Measurements from ENCODE around the gene ACYP2.
A peak's percentile ranks its signal among the peaks of the same experiment; 100 is the strongest.

Gene ACYP2

DNA sequence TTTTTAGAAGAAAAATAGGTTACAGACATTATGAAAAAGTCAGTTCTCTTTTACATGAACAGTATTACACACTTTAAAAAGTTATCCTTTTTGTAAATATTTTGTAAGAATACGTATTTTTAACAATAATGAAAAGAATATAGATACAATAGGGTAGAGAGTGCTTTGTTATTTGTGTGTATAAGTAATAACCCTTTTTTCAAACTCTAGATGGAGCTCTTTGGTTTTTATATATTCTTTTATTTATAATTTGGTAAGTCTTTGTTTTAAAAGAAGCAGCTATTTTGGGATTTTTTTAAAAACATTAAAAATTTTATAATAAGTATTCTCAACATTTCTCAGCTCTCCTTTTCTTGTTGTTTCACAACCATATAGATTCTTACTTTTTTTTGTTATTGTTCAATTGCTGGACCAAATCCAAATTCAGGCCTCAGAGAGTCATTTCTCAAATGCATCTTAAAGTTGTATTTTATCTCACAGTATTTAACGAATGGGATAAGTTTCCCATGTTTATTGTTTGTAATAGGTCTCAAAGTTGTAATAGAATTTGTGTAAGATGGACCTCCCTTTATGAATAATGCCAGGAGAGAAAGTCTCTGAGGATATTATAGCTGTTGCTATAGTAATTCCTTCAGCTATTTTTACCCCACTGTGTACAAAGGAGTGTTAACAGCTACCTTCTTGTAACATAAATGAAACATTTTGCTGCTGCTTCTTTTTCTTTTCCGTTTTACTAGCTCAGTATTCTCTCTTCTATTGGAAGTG is 46.4 kb downstream of the ACYP2 start:
- Mint-ChIP-seq H3K36me3 (ENCODE audit: low read depth) (no peaks in the 10 kb centered on the region), H3K9me3 (no peaks in the 10 kb centered on the region), H3K4me1 (peaks cover 8% of the 10 kb centered on the region), H3K27ac (peak overlapping the region; percentile 25 to 63 (median 27)), H3K4me3 (no peak overlapping the region), H3K27me3 (ENCODE audit: low read depth) (no peaks in the 10 kb centered on the region)
- TF ChIP-seq, protein P1, sequence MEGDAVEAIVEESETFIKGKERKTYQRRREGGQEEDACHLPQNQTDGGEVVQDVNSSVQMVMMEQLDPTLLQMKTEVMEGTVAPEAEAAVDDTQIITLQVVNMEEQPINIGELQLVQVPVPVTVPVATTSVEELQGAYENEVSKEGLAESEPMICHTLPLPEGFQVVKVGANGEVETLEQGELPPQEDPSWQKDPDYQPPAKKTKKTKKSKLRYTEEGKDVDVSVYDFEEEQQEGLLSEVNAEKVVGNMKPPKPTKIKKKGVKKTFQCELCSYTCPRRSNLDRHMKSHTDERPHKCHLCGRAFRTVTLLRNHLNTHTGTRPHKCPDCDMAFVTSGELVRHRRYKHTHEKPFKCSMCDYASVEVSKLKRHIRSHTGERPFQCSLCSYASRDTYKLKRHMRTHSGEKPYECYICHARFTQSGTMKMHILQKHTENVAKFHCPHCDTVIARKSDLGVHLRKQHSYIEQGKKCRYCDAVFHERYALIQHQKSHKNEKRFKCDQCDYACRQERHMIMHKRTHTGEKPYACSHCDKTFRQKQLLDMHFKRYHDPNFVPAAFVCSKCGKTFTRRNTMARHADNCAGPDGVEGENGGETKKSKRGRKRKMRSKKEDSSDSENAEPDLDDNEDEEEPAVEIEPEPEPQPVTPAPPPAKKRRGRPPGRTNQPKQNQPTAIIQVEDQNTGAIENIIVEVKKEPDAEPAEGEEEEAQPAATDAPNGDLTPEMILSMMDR (IDR thresholded peaks at IDR 0.05; ENCODE audit: unreplicated experiment in 3 of 3): peak; percentile 11 to 28 (median 16)

DNA sequence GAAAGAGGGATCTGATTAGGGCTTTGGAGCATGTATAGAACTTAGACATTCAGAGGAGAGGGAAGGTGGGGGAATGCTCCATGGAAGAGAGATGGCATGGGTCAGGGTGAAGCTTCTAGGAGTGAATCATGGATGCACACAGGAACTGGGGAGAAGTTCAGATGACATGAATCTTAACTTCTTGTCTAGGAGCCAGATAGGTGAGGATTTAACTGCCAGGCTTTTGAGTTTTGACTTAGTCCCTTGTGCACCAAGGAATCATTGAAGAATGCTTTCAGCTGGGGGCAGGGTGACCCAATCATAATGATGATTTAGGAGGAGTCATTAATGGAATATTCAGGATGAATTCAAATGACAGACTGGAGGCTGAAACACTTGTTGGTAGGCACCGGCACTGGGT is 48.7 kb downstream of the ACYP2 start:
- H3K27ac Mint-ChIP-seq: no peak overlapping the region
- H3K4me1 Mint-ChIP-seq: peaks cover 8% of the 10 kb centered on the region
- H3K27me3 Mint-ChIP-seq (ENCODE audit: low read depth): no peaks in the 10 kb centered on the region
- H3K36me3 Mint-ChIP-seq (ENCODE audit: low read depth): no peaks in the 10 kb centered on the region
- H3K9me3 Mint-ChIP-seq: no peaks in the 10 kb centered on the region
- TF ChIP-seq, protein P1 (IDR thresholded peaks at IDR 0.05; ENCODE audit: unreplicated experiment in 3 of 3): no peak
- no peak overlapping the region for H3K4me3 Mint-ChIP-seq

DNA sequence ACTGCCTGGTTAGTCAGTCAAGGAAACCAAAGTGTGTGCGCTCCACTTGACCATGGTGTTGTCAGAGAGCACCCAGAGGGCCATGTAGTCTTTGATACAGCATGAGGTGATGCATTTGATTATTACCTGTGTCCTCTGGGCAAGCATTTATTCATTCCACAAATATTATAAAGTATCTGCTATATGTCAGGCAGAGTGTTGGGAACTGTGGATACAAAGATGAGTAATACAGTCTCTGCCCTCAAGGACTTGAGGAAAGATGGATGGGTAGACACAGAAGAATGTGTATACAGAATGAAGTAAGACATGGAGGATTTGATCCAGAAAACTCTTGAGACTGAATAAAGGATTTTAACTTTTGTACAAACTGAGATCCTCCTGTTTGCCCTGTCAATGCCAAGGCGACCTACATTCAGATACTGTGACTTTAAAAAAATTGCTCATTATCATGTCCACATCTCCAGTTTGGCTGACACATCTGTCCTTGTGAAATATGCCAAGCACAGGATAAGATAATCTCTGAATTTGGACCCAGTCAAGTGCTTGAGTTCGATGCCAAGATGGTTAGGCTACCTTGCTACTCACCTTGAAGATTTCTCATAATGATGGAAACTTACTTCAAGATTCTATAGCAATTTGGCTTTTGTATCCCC is 50.8 kb downstream of the ACYP2 start:
- no peak overlapping the region for H3K27ac Mint-ChIP-seq
- H3K4me1 Mint-ChIP-seq: peaks cover 8% of the 10 kb centered on the region
- TF ChIP-seq, protein P1 (IDR thresholded peaks at IDR 0.05; ENCODE audit: unreplicated experiment in 3 of 3): no peak
- no peaks in the 10 kb centered on the region for H3K27me3 Mint-ChIP-seq (ENCODE audit: low read depth)
- no peaks in the 10 kb centered on the region for H3K9me3 Mint-ChIP-seq
- no peak overlapping the region for H3K4me3 Mint-ChIP-seq
- H3K36me3 Mint-ChIP-seq (ENCODE audit: low read depth): no peaks in the 10 kb centered on the region

DNA sequence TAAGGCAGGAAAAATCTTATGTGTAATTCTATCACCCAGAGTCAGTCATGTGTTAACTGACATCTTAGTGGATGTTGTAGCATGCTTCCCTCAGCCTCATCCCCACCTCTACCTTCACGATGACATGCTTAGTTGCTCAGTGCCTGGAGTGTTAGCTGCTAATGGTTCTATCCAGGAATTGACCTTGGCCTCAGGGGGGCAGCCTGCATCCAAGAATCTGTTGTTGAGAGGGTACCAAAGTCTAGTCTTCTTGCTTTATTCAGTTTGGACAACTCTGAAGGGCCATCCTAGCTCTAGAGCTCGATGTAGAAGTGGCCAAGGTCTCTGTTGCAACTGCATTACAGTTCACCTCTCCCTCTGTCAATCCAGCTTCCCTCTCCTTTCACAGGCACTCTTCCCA is 61.2 kb downstream of the ACYP2 start:
- Mint-ChIP-seq H3K36me3 (ENCODE audit: low read depth) (no peaks in the 10 kb centered on the region), H3K4me1 (no peaks in the 10 kb centered on the region), H3K27ac (no peak overlapping the region), H3K27me3 (ENCODE audit: low read depth) (no peaks in the 10 kb centered on the region), H3K4me3 (no peak overlapping the region), H3K9me3 (peaks cover 2% of the 10 kb centered on the region)
- TF ChIP-seq, protein P1 (IDR thresholded peaks at IDR 0.05; ENCODE audit: unreplicated experiment in 3 of 3): peak; percentile 17 to 35 (median 26)

DNA sequence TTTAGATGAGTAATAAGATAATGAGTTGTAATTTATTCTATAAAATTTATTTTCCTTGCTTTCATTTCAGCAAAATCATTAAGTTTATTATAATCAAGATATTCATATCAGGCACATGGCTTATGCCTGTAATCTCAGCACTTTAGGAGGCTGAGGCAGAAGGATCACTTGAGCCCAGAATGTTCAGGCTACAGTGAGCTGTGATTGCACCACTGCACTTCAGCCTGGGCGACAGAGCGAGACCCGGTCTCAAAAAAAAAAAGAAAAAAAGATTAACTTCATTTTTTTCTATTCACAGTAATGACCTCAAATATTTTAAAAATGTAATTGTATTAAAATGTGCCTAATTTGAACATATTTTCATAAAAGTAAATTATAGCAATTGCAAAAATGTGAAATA is 67.9 kb downstream of the ACYP2 start:
- no peaks in the 10 kb centered on the region for H3K27me3 Mint-ChIP-seq (ENCODE audit: low read depth)
- TF ChIP-seq, protein P1 (IDR thresholded peaks at IDR 0.05; ENCODE audit: unreplicated experiment in 3 of 3): no peak

More for the DNA sequence above, 67.9 kb downstream of the ACYP2 start:
- no peaks in the 10 kb centered on the region for H3K4me1 Mint-ChIP-seq
- H3K27ac Mint-ChIP-seq: no peak overlapping the region
- H3K36me3 Mint-ChIP-seq (ENCODE audit: low read depth): no peaks in the 10 kb centered on the region
- H3K9me3 Mint-ChIP-seq: no peaks in the 10 kb centered on the region
- H3K4me3 Mint-ChIP-seq: no peak overlapping the region

All from nephron (organoid).